Uterus (tissue), 2 donors: ENCODE measurements around the gene STOX2.

ENCODE experiments used
- POLR2A ChIP-seq, 2 donors: fragments of 450-650 bp; IDR thresholded peaks; one replicate each; pipeline ENCODE4 v1.6.1; 2016; ENCODE audit warnings: antibody characterized with exemption in 2 of 2, mild to moderate bottlenecking in 1 of 2, moderate library complexity in 1 of 2
- TF ChIP-seq, protein P1 (sequence below), 4 experiments: fragments of 200-600 bp in 2 of 4; fragments of 450-650 bp in 2 of 4; sonication (generic) in 2 of 4; IDR thresholded peaks; one replicate each; pipeline ENCODE4 v1.5.1; 2016 to 2019; ENCODE audit warnings: antibody characterized with exemption in 4 of 4, mild to moderate bottlenecking in 2 of 4, moderate library complexity in 1 of 4

GRCh38 chr4:183966371-183966770 is 61.3 kb downstream of the STOX2 start:
- TF ChIP-seq, protein P1, sequence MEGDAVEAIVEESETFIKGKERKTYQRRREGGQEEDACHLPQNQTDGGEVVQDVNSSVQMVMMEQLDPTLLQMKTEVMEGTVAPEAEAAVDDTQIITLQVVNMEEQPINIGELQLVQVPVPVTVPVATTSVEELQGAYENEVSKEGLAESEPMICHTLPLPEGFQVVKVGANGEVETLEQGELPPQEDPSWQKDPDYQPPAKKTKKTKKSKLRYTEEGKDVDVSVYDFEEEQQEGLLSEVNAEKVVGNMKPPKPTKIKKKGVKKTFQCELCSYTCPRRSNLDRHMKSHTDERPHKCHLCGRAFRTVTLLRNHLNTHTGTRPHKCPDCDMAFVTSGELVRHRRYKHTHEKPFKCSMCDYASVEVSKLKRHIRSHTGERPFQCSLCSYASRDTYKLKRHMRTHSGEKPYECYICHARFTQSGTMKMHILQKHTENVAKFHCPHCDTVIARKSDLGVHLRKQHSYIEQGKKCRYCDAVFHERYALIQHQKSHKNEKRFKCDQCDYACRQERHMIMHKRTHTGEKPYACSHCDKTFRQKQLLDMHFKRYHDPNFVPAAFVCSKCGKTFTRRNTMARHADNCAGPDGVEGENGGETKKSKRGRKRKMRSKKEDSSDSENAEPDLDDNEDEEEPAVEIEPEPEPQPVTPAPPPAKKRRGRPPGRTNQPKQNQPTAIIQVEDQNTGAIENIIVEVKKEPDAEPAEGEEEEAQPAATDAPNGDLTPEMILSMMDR (IDR thresholded peaks at IDR 0.05) = no peak
- no peak for TF ChIP-seq POLR2A (IDR thresholded peaks at IDR 0.05)
